H1 (cell line): ENCODE results near the gene BLTP3B. TPM values are rescaled to one million over a fixed set of nuclear protein-coding genes. Genes with fewer than 3 reads are reported as not detected.

Experiments
- CHD1 ChIP-seq: IDR thresholded peaks from 2 replicates; pipeline ENCODE4 v1.6.1; 2012; ENCODE audit warnings: low read depth, low read length, improper control_type of control experiment
- CREB1 ChIP-seq: IDR thresholded peaks from 2 replicates; pipeline ENCODE4 v1.6.1; 2012; ENCODE audit warnings: inconsistent platforms
- CTBP2 ChIP-seq: IDR thresholded peaks from 2 replicates; pipeline ENCODE4 v1.7.0; 2011; ENCODE audit warnings: borderline replicate concordance, mild to moderate bottlenecking, moderate library complexity, mixed read lengths, low read length; ENCODE audit not compliant: insufficient read depth, insufficient read length
- FOSL1 ChIP-seq: IDR thresholded peaks from 2 replicates; pipeline ENCODE4 v1.6.1; 2011; ENCODE audit warnings: mild to moderate bottlenecking, low read depth, low read length, moderate library complexity; ENCODE audit not compliant: insufficient read depth
- PHF8 ChIP-seq: fragments of 200-600 bp; sonication (generic); conservative IDR thresholded peaks from 2 replicates; pipeline ENCODE4 v1.7.1; 2012; ENCODE audit warnings: low read depth, mild to moderate bottlenecking, inconsistent platforms, low read length, moderate library complexity
- RAD21 ChIP-seq, 2 experiments: IDR thresholded peaks in 1 of 2; conservative IDR thresholded peaks in 1 of 2; 2 replicates each; pipeline ENCODE4 v1.6.1; 2011; ENCODE audit warnings: low read depth in 2 of 2, low read length in 2 of 2, improper control_type of control experiment in 1 of 2, inconsistent platforms in 1 of 2, mild to moderate bottlenecking in 1 of 2, moderate library complexity in 1 of 2
- RNF2 ChIP-seq: fragments of 200-900, 300-1000 bp; sonication (generic); IDR thresholded peaks from 2 replicates; pipeline ENCODE4 v1.7.1; 2016; ENCODE audit warnings: borderline replicate concordance, low read depth, mild to moderate bottlenecking, antibody characterized with exemption, low read length; ENCODE audit not compliant: poor library complexity, severe bottlenecking; ENCODE audit errors: missing control alignments
- SRF ChIP-seq: IDR thresholded peaks from 2 replicates; pipeline ENCODE4 v1.6.1; 2011; ENCODE audit warnings: mild to moderate bottlenecking, low read depth, low read length, moderate library complexity
- ZNF274 ChIP-seq: IDR thresholded peaks from 2 replicates; pipeline ENCODE4 v1.7.0; 2012; ENCODE audit warnings: low read length, borderline replicate concordance; ENCODE audit errors: extremely low read depth
- polyA plus RNA-seq, 7 experiments: library from polyadenylated mRNA; depleted of rRNA in 3 of 7; stranded (reverse) in 5 of 7; unstranded in 2 of 7; fragments of >200 nt in 5 of 7; fragments of 200-250 nt in 2 of 7; gene quantifications; 1 replicate in 5 of 7; 2 replicates in 1 of 7; 4 replicates in 1 of 7; pipeline versions ENCODE4 v1.2.1 to v1.2.3, GENCODE V29; 2011 to 2013; ENCODE audit warnings: missing spikeins in 2 of 7, mixed read lengths in 2 of 7
- total RNA-seq: library from RNA; stranded (reverse); fragmentation: NEBNext Ultra II Directional; extraction: Animal tissue kit (Norgen Biotek cat#: 25700); gene quantifications from 2 replicates; pipeline ENCODE4 v1.2.1, GENCODE V29; 2021
- TF ChIP-seq, protein P1 (sequence below): IDR thresholded peaks from 2 replicates; pipeline ENCODE4 v1.6.1; 2012; ENCODE audit warnings: inconsistent platforms

The BLTP3B gene
- total and polyA plus RNA-seq, 2 of the 8 experiments (the other 6 are each of a cell fraction or from before 2014, with no cell fraction given), result 7.0 to 28.6 TPM

DNA sequence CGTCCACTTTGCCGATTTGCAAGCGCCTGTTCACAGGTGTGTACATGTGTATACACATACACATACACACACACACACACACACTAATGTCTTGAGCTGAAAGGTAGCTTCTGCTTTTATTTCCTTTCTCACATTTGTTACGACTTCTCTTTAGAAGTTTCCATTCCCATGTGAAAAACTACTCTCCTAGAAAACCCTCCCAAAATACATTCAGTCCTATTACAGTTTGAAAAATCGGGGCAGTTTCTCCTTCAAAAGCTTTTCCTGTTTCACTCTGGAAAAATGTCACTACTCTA is 3.9 kb downstream of the BLTP3B start (continued):
- no peak for TF ChIP-seq RNF2
- TF ChIP-seq, protein P1, sequence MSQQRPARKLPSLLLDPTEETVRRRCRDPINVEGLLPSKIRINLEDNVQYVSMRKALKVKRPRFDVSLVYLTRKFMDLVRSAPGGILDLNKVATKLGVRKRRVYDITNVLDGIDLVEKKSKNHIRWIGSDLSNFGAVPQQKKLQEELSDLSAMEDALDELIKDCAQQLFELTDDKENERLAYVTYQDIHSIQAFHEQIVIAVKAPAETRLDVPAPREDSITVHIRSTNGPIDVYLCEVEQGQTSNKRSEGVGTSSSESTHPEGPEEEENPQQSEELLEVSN, result no peak
- TF ChIP-seq SRF, result no peak
- TF ChIP-seq FOSL1, result no peak
- TF ChIP-seq CREB1, result no peak
- TF ChIP-seq ZNF274, result no peak
- no peak for TF ChIP-seq CHD1
- TF ChIP-seq RAD21 (IDR thresholded peaks at IDR 0.05 in 1 of 2, conservative IDR thresholded peaks at IDR 0.05 in 1 of 2; ENCODE audit: low read depth in 2 of 2, low read length in 2 of 2), result no peak
- no peak for TF ChIP-seq CTBP2
- no peak for TF ChIP-seq PHF8
